Sigmoid colon (tissue), 4 donors: ENCODE data around the gene QPCTL.

ENCODE experiments used
- CTCF ChIP-seq, 4 experiments: fragments of 450-650 bp in 3 of 4; fragments of 200-600 bp in 1 of 4; IDR thresholded peaks; one replicate each; pipeline ENCODE4 v1.5.1; 2016 to 2019; ENCODE audit warnings: antibody characterized with exemption in 4 of 4, mild to moderate bottlenecking in 3 of 4, moderate library complexity in 2 of 4
- EP300 ChIP-seq, 4 donors: sonication (generic); formaldehyde crosslinking; IDR thresholded peaks; one replicate each; pipeline ENCODE4 v1.6.1; 2017; ENCODE audit warnings: antibody characterized with exemption in 4 of 4
- POLR2AphosphoS5 ChIP-seq, 4 donors: sonication (generic); formaldehyde crosslinking; IDR thresholded peaks; one replicate each; pipeline ENCODE4 v1.6.1; 2017; ENCODE audit warnings: antibody characterized with exemption in 4 of 4

DNA sequence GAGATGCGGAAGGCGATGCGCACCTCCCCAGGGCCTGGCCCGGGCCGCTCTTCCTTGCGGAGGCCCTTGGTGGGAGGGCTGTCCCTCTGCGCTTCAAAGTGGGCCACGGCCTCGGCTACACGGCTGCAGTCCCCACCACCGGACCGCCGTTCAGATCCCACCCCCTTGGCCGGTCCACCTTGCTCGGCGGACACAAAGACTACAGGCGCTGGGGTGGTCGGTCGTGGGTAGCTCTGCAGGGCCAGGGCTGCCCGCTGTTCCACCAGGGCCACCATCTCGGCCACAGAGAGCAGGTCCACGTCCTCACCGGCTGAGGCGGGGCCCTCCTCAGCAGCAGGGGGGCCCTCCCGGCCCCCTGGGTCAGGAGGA lies 20.2 kb downstream of the QPCTL start:
- TF ChIP-seq CTCF (IDR thresholded peaks at IDR 0.05) (no peak), EP300 (IDR thresholded peaks at IDR 0.05) (no peak), POLR2AphosphoS5 (IDR thresholded peaks at IDR 0.05) (no peak)
